MM.1S (cell line): ENCODE data around the gene PTTG2.

Experiments used
- CTCF ChIP-seq: fragments of 300-600 bp; sonication (generic); IDR thresholded peaks from 2 replicates; pipeline ENCODE4 v1.5.1; 2016; ENCODE audit warnings: antibody characterized with exemption, low read length, mixed read lengths
- EZH2 ChIP-seq: fragments of 300-600 bp; sonication (generic); optimal IDR thresholded peaks from 2 replicates; pipeline ENCODE3; 2017; ENCODE audit warnings: low read depth, mild to moderate bottlenecking, antibody characterized with exemption, low read length, mixed read lengths

GRCh38 chr4:37968747-37969146, 8.5 kb downstream of the PTTG2 start:
- TF ChIP-seq CTCF (no peak), EZH2 (no peak)
